VCaP (cell line): ENCODE measurements around the gene GABRQ.

Experiments
- H3K27ac ChIP-seq: fragments of 450-650 bp; 2 replicates; pipeline ENCODE4 v1.5.1; 2017
- CTCF ChIP-seq: fragments of 450-650 bp; conservative IDR thresholded peaks from 2 replicates; pipeline ENCODE4 v1.5.1; 2017; ENCODE audit warnings: mild to moderate bottlenecking, moderate library complexity

Gene GABRQ

GRCh38 chrX:152642931-152643564, 5.4 kb downstream of the GABRQ start:
- TF ChIP-seq CTCF: no peak

GRCh38 chrX:152646961-152647360, 9.3 kb downstream of the GABRQ start:
- no peak for TF ChIP-seq CTCF

More at GRCh38 chrX:152642931-152643564, 5.4 kb downstream of the GABRQ start:
- no peak overlapping the region for H3K27ac ChIP-seq

GRCh38 chrX:152647978-152648377, 10.3 kb downstream of the GABRQ start:
- no peak overlapping the region for H3K27ac ChIP-seq
- TF ChIP-seq CTCF: no peak

More at GRCh38 chrX:152646961-152647360, 9.3 kb downstream of the GABRQ start:
- H3K27ac ChIP-seq: no peak overlapping the region

- TF ChIP-seq CTCF: no peak
- H3K27ac ChIP-seq: no peak overlapping the region
Measured at GRCh38 chrX:152652060-152652459, 14.4 kb downstream of the GABRQ start.

GRCh38 chrX:152652467-152652866, 14.8 kb downstream of the GABRQ start:
- no peak for TF ChIP-seq CTCF
- no peak overlapping the region for H3K27ac ChIP-seq

- no peak overlapping the region for H3K27ac ChIP-seq
- TF ChIP-seq CTCF: no peak
Measured at GRCh38 chrX:152656087-152656486, 18.4 kb downstream of the GABRQ start.

- no peak overlapping the region for H3K27ac ChIP-seq
- TF ChIP-seq CTCF: no peak
Measured at GRCh38 chrX:152656890-152657289, 19.2 kb downstream of the GABRQ start.
